Measurements from ENCODE around the gene DMXL2.
"Not testable (repeated sequence)": the region's sequence is repeated elsewhere in the genome, so short reads cannot be mapped to it uniquely, and the experiment has no call there.

The DMXL2 gene

GRCh38 chr15:51444807-51445206, 177.8 kb downstream of the DMXL2 start:
- TF ChIP-seq GATA1 (IDR thresholded peaks at IDR 0.05; ENCODE audit: low read depth, low read length) (no peak), POLR2A (IDR thresholded peaks at IDR 0.05; ENCODE audit: low read length) (no peak)
- DNase-seq: no peak

- TF ChIP-seq GATA1 (IDR thresholded peaks at IDR 0.05; ENCODE audit: low read depth, low read length): no peak
- no peak for TF ChIP-seq POLR2A (IDR thresholded peaks at IDR 0.05; ENCODE audit: low read length)
Observed at GRCh38 chr15:51444112-51444511, 178.5 kb downstream of the DMXL2 start.

GRCh38 chr15:51443282-51443914, 179.2 kb downstream of the DMXL2 start:
- TF ChIP-seq POLR2A (IDR thresholded peaks at IDR 0.05; ENCODE audit: low read length): no peak
- TF ChIP-seq GATA1 (IDR thresholded peaks at IDR 0.05; ENCODE audit: low read depth, low read length): no peak
- DNase-seq: no peak

More at GRCh38 chr15:51444112-51444511, 178.5 kb downstream of the DMXL2 start:
- DNase-seq: no peak

GRCh38 chr15:51438526-51438925, 184.0 kb downstream of the DMXL2 start:
- DNase-seq: no peak
- TF ChIP-seq GATA1 (IDR thresholded peaks at IDR 0.05; ENCODE audit: low read depth, low read length) (no peak), POLR2A (IDR thresholded peaks at IDR 0.05; ENCODE audit: low read length) (no peak)

- TF ChIP-seq POLR2A (IDR thresholded peaks at IDR 0.05; ENCODE audit: low read length) (no peak), GATA1 (IDR thresholded peaks at IDR 0.05; ENCODE audit: low read depth, low read length) (no peak)
- DNase-seq: no peak
Observed at GRCh38 chr15:51425517-51426040, 197.0 kb downstream of the DMXL2 start.

GRCh38 chr15:51424780-51425179, 197.8 kb downstream of the DMXL2 start:
- DNase-seq: no peak
- TF ChIP-seq POLR2A (IDR thresholded peaks at IDR 0.05; ENCODE audit: low read length): no peak

GRCh38 chr15:51423040-51423439, 199.5 kb downstream of the DMXL2 start:
- not testable (repeated sequence) for DNase-seq

GRCh38 chr15:51416129-51416528, 206.4 kb downstream of the DMXL2 start:
- no peak for TF ChIP-seq POLR2A (IDR thresholded peaks at IDR 0.05; ENCODE audit: low read length)
- TF ChIP-seq GATA1 (IDR thresholded peaks at IDR 0.05; ENCODE audit: low read depth, low read length): no peak
- no peak for DNase-seq

- TF ChIP-seq GATA1 (IDR thresholded peaks at IDR 0.05; ENCODE audit: low read depth, low read length): no peak
- TF ChIP-seq POLR2A (IDR thresholded peaks at IDR 0.05; ENCODE audit: low read length): no peak
- no peak for DNase-seq
Observed at GRCh38 chr15:51414256-51414860, 208.2 kb downstream of the DMXL2 start.

- TF ChIP-seq GATA1 (IDR thresholded peaks at IDR 0.05; ENCODE audit: low read depth, low read length) (no peak), POLR2A (IDR thresholded peaks at IDR 0.05; ENCODE audit: low read length) (no peak)
- DNase-seq: no peak
Observed at GRCh38 chr15:51405693-51406523, 216.7 kb downstream of the DMXL2 start.

- no peak for TF ChIP-seq GATA1 (IDR thresholded peaks at IDR 0.05; ENCODE audit: low read depth, low read length)
- no peak for TF ChIP-seq POLR2A (IDR thresholded peaks at IDR 0.05; ENCODE audit: low read length)
- DNase-seq: no peak
Observed at GRCh38 chr15:51403946-51404695, 218.4 kb downstream of the DMXL2 start.

GRCh38 chr15:51403072-51403878, 219.3 kb downstream of the DMXL2 start:
- TF ChIP-seq POLR2A (IDR thresholded peaks at IDR 0.05; ENCODE audit: low read length) (no peak), GATA1 (IDR thresholded peaks at IDR 0.05; ENCODE audit: low read depth, low read length) (no peak)
- DNase-seq: peak; percentile 9 to 30
